Measurements from ENCODE around the gene ZKSCAN1. TPM values are rescaled to one million over a fixed set of nuclear protein-coding genes. Genes with fewer than 3 reads are reported as not detected.

ZKSCAN1 gene
- total RNA-seq, 4 donors from 2014 or later: 18.3 to 38.3 (median 21.9) TPM

GRCh38 chr7:100040575-100040974, 25.2 kb downstream of the ZKSCAN1 start:
- no peaks in the 10 kb centered on the region for H3K27me3 ChIP-seq
- H3K36me3 ChIP-seq: peaks cover 0 to 32% (median 0%) of the 10 kb centered on the region in 3 donors
- TF ChIP-seq, protein P1, sequence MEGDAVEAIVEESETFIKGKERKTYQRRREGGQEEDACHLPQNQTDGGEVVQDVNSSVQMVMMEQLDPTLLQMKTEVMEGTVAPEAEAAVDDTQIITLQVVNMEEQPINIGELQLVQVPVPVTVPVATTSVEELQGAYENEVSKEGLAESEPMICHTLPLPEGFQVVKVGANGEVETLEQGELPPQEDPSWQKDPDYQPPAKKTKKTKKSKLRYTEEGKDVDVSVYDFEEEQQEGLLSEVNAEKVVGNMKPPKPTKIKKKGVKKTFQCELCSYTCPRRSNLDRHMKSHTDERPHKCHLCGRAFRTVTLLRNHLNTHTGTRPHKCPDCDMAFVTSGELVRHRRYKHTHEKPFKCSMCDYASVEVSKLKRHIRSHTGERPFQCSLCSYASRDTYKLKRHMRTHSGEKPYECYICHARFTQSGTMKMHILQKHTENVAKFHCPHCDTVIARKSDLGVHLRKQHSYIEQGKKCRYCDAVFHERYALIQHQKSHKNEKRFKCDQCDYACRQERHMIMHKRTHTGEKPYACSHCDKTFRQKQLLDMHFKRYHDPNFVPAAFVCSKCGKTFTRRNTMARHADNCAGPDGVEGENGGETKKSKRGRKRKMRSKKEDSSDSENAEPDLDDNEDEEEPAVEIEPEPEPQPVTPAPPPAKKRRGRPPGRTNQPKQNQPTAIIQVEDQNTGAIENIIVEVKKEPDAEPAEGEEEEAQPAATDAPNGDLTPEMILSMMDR (IDR thresholded peaks at IDR 0.05): no peak
- no peak for TF ChIP-seq POLR2A (IDR thresholded peaks at IDR 0.05)
- no peak for DNase-seq
- intact Hi-C loops (cut with DNase I): no loop called here
- H3K27ac ChIP-seq: no peak overlapping the region
- H3K9me3 ChIP-seq: no peaks in the 10 kb centered on the region
- no peak overlapping the region for H3K4me3 ChIP-seq
- peaks cover 0 to 28% (median 0%) of the 10 kb centered on the region in 3 donors for H3K4me1 ChIP-seq
- 61 to 77% methylated on average over 7 of the region's 7 CpGs for WGBS, 2 donors

DNA sequence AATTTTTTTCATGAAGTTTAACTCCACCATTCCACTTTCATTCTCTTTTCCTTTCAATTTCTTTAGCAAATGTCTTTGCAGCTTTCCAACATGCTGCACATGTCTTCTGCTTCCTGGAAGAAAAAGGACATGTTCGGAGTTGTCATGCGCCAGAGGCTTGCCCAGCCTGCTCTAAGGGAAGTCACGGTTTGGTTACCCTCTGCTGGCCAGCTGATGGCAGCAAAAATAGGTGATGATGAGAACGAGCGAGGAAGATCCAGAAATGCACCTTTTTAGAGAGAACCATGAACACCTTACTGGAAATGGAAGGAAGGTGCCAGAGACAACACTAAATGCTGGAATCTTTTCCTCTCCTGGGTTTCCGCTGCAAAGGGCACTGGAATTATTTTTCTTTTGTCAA, 29.3 kb downstream of the ZKSCAN1 start:
- WGBS, 2 donors: 22 to 34% methylated on average over 6 of the region's 6 CpGs
- no peak for DNase-seq
- intact Hi-C loops (cut with DNase I): no loop called here

GRCh38 chr7:100048680-100049079, 33.3 kb downstream of the ZKSCAN1 start:
- 64 to 73% methylated on average over 4 of the region's 4 CpGs for WGBS, 2 donors
- no peak overlapping the region for H3K4me3 ChIP-seq
- intact Hi-C loops (cut with DNase I): no loop called here
- DNase-seq: no peak
- H3K27me3 ChIP-seq: no peaks in the 10 kb centered on the region
- peaks cover 11 to 52% (median 13%) of the 10 kb centered on the region in 3 donors for H3K4me1 ChIP-seq
- H3K9me3 ChIP-seq: no peaks in the 10 kb centered on the region
- H3K27ac ChIP-seq: peak overlapping the region in 3 of 4 donors; percentile 91 to 98 (median 97)
- TF ChIP-seq, protein P1 (IDR thresholded peaks at IDR 0.05): no peak
- TF ChIP-seq POLR2A (IDR thresholded peaks at IDR 0.05): no peak
- H3K36me3 ChIP-seq: no peaks in the 10 kb centered on the region

More for the DNA sequence above, 29.3 kb downstream of the ZKSCAN1 start:
- Histone ChIP-seq H3K9me3 (no peaks in the 10 kb centered on the region), H3K27me3 (no peaks in the 10 kb centered on the region), H3K4me1 (peaks cover 4 to 30% (median 4%) of the 10 kb centered on the region in 3 donors), H3K27ac (no peak overlapping the region), H3K4me3 (no peak overlapping the region), H3K36me3 (no peaks in the 10 kb centered on the region)
- TF ChIP-seq POLR2A (IDR thresholded peaks at IDR 0.05): no peak
- TF ChIP-seq, protein P1 (IDR thresholded peaks at IDR 0.05): peak in 4 of 6 experiments; percentile 29 to 66 (median 54)

GRCh38 chr7:100049441-100050291, 34.3 kb downstream of the ZKSCAN1 start, which contains the start of gene ZSCAN21:
ZSCAN21 (plus strand) TSS chr7:100049774; CDS start chr7:100057007, 7,233 bp downstream.
- WGBS, 2 donors: 0 to 2% methylated on average over 11 to 19 of the region's 47 CpGs
- Histone ChIP-seq H3K9me3 (no peaks in the 10 kb centered on the region), H3K36me3 (no peaks in the 10 kb centered on the region), H3K27me3 (no peaks in the 10 kb centered on the region), H3K4me1 (peaks cover 11 to 45% (median 13%) of the 10 kb centered on the region in 3 donors), H3K27ac (peak within 1 kb of the TSS; percentile 91 to 98 (median 98)), H3K4me3 (peak within 1 kb of the TSS; percentile 53 to 88 (median 78))
- TF ChIP-seq, protein P1 (IDR thresholded peaks at IDR 0.05): peak in 1 of 6 experiments; percentile 9
- peak in 3 of 4 donors; percentile 25 to 77 (median 75) for TF ChIP-seq POLR2A (IDR thresholded peaks at IDR 0.05)
- DNase-seq: no peak
- intact Hi-C loops (cut with DNase I): loop anchor here (5.0 kb wide), 1 partner anchor 57 kb away; no protein-coding TSS in a partner anchor

DNA sequence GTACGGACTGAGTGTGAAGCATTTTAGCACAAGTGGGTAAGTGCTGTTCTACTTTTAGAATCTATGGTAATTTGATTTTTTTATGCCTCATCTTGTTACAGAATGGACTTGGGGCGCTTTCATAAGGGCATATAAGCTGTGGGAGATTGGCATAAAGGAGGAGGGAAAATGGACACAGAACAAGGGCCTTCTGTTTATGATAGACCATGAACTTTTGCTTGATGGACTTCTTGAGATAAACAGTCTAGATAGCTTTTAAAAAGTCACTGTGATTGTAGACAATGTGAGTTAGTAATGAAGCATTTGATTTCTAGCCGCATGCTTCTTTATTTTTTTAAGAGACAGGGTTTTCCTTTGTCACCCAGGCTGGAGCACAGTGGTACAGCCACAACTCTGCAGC, 36.2 kb downstream of the ZKSCAN1 start:
- intact Hi-C loops (cut with DNase I): loop anchor here (5.0 kb wide), 1 partner anchor 59 kb away; no protein-coding TSS in a partner anchor

More for the DNA sequence above, 36.2 kb downstream of the ZKSCAN1 start:
- peaks cover 0 to 3% (median 0%) of the 10 kb centered on the region in 3 donors for H3K36me3 ChIP-seq
- no peak overlapping the region for H3K4me3 ChIP-seq
- no peaks in the 10 kb centered on the region for H3K9me3 ChIP-seq
- 88 to 90% methylated on average over 3 of the region's 3 CpGs for WGBS, 2 donors
- no peak overlapping the region for H3K27ac ChIP-seq
- TF ChIP-seq POLR2A (IDR thresholded peaks at IDR 0.05): no peak
- TF ChIP-seq, protein P1 (IDR thresholded peaks at IDR 0.05): no peak
- H3K27me3 ChIP-seq: no peaks in the 10 kb centered on the region
- DNase-seq: no peak
- peaks cover 11 to 46% (median 13%) of the 10 kb centered on the region in 3 donors for H3K4me1 ChIP-seq

Measured in esophagus squamous epithelium (tissue), 5 donors.